GM12874 (cell line): ENCODE measurements around the gene ITPRIPL2.

Experiments
- TF ChIP-seq, protein P1 (sequence below): IDR thresholded peaks from 2 replicates; pipeline ENCODE4 v1.5.1; 2011; ENCODE audit warnings: low read depth, mild to moderate bottlenecking, control low read depth, low read length, moderate library complexity; ENCODE audit not compliant: insufficient read depth

ITPRIPL2 gene

DNA sequence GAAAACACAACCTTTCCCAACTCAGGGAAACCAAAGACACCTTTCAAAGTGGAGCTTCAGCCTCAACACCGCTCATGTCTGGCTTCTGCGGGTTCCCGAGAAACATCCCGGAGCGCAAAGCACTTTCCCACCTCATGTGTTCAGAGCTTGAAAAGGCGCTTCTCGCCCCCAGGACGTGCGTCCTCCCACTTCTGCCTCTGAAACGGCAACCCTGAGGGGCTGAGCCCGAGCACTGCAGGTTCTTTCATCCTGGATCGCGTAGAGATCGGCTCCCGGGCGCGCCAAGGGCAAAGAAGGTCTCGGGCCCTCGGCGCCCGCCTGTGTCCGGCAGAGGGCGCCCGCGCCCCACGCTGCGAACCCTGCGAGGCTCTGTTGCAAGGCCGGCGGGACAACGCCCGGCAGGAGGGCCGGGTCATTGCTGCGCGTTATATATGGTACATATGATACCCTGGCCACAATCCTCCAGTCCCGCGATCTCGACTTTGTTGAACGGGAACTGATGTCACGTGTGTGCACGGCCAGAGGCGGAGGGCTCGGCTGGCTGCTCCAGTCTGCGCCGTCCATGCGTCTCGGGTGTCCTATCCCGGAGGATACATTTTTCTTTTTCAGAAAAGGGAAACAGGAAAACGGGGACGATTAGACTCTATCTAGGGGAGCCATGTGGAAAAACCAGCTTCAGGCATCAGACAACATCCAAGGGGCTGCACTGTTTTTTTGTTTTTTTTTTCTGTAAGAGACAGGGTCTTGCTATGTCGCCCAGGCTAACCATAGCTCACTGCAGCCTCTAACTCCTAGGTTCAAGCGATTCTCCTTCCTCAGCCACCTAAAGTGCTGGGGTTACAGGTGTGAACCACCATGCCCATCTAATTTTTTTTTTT, 27.2 kb upstream of the ITPRIPL2 start:
- TF ChIP-seq, protein P1, sequence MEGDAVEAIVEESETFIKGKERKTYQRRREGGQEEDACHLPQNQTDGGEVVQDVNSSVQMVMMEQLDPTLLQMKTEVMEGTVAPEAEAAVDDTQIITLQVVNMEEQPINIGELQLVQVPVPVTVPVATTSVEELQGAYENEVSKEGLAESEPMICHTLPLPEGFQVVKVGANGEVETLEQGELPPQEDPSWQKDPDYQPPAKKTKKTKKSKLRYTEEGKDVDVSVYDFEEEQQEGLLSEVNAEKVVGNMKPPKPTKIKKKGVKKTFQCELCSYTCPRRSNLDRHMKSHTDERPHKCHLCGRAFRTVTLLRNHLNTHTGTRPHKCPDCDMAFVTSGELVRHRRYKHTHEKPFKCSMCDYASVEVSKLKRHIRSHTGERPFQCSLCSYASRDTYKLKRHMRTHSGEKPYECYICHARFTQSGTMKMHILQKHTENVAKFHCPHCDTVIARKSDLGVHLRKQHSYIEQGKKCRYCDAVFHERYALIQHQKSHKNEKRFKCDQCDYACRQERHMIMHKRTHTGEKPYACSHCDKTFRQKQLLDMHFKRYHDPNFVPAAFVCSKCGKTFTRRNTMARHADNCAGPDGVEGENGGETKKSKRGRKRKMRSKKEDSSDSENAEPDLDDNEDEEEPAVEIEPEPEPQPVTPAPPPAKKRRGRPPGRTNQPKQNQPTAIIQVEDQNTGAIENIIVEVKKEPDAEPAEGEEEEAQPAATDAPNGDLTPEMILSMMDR = peak; percentile 99

DNA sequence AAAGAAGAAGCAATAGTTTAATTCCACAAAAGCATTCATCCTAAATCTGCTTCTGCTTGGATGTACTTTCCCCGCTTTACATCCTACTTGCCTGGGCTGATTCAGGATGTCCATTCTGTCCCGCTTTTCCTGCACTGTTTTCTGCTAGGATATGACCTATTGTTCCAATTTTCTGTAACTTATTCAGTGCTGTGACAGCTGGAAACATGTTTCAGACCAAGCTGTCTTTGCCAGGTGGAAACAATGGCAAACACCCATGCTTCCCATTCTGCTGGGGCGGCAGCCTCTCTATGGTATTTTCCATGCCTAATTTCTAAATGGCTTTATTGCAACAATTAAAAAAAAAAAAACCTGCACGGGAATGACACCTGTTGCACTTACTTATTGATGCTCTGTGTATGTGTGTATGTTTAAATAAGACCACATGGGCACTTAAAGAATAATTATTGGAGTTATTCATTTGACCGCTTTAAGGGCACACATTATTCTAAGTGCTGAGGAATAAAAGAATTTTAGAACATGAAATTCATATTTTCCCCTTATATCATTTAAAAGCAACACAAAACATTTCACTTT, 25.3 kb upstream of the ITPRIPL2 start:
- TF ChIP-seq, protein P1 = no peak

DNA sequence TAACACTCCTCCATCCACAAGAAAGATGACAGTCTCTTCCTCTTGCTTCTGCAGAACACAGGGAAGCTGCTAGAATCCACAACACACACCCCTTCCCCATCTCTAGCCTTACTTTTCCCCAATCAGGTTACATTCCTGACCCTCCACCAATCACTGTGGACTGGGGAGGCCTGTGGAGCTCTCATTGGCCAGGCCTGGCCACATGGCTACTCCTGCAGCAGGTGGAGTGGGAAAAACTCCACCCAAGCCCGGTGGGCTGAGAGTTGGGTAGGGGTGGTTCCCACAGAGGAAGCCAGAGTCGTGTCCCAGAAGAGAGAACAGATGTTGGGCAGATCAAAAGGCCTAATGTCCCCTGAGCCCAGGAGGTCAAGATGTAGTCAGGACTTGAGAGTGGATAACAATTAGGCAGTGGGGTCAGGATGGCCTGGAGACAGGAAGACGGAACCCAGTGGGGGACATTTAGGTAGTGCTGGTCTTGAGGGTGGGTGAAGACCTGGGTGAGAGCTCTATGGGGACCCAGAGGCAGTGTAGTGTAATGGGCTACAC, 24.3 kb upstream of the ITPRIPL2 start:
- TF ChIP-seq, protein P1 = no peak

- TF ChIP-seq, protein P1 = no peak
Observed at GRCh38 chr16:19090916-19091315, 22.8 kb upstream of the ITPRIPL2 start.

DNA sequence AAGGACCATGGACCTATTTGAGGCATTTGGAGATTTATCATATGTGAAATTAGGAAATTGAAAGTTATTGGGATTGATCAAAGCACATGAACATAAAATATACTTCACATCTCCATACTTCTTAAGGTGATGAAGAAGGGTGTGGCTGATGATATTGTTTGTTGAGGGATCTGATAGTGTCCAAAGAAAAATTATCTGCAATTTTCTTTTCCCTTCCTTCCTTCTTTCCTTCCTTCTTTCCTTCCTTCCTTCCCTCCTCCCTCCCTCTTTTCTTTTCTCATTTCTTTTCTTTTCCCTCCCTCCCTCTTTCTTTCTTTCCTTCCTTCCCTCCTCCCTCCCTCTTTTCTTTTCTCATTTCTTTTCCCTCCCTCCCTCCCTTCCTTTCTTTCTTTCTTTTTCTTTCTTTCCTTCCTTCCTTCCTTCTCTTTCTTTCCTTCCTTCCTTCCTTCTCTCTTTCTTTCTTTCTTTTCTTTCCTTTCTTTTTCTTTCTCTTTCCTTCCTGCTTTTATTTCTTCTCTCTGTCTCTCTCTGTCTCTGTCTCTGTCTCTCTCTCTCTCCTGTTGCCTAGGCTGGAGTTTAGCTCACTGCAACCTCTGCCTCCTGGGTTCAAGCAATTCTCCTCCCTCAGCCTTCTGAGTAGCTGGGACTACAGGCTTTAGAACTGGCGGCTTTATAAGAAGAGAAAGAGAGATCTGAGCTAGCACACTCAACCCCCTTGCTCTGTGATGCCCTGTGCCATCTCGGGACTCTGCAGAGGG, 20.9 kb upstream of the ITPRIPL2 start:
- TF ChIP-seq, protein P1 = no peak

GRCh38 chr16:19093631-19094541, 19.9 kb upstream of the ITPRIPL2 start:
- TF ChIP-seq, protein P1 = no peak
